Lower leg skin (tissue), 4 donors: ENCODE data around the gene GYPB. TPM values are rescaled to one million over a fixed set of nuclear protein-coding genes. Genes with fewer than 3 reads are reported as not detected.
"Not testable (repeated sequence)": the region's sequence is repeated elsewhere in the genome, so short reads cannot be mapped to it uniquely, and the experiment has no call there.

Experiments
- DNase-seq, 2 donors: peaks; one replicate each; pipeline ENCODE4 v3.0.0-alpha.2; 2019; ENCODE audit warnings: low spot score in 2 of 2
- H3K4me3 ChIP-seq: fragments of 200-600 bp; sonication (generic); 2 replicates; pipeline ENCODE4 v1.5.1; 2017; ENCODE audit warnings: mild to moderate bottlenecking, low read depth; ENCODE audit not compliant: poor library complexity, severe bottlenecking
- CTCF ChIP-seq, 3 donors: fragments of 450-650 bp; IDR thresholded peaks; one replicate each; pipeline ENCODE4 v1.5.1; 2016; ENCODE audit warnings: antibody characterized with exemption in 3 of 3, mild to moderate bottlenecking in 3 of 3, moderate library complexity in 2 of 3
- WGBS, 2 donors: methylation state at CpG; one replicate each; pipeline ENCODE4 v1.1.5; 2018; 5-methylcytosine and 5-hydroxymethylcytosine counted together
- intact Hi-C: fragments of 100-400 bp; cut with DNase I; formaldehyde crosslinking; loops from one replicate; pipeline ENCODE4 v1.15.0; 2023; ENCODE audit warnings: low total_unique reads
- total RNA-seq, 4 donors: library from RNA; depleted of rRNA; stranded (reverse); fragments of >200 nt; gene quantifications; one replicate each; pipeline ENCODE4 v1.1.0, GENCODE V29; 2016

The GYPB gene
- total RNA-seq, 4 donors from 2014 or later: not detected

- H3K4me3 ChIP-seq, intact Hi-C loops, DNase-seq: not testable (repeated sequence)
- WGBS, 2 donors: 63 to 68% methylated on average over 4 of the region's 4 CpGs
Observed at GRCh38 chr4:144024399-144025053, 5.3 kb upstream of the GYPB start.

- H3K4me3 ChIP-seq, intact Hi-C loops, DNase-seq: not testable (repeated sequence)
- 63 to 69% methylated on average over 3 of the region's 3 CpGs for WGBS, 2 donors
Observed at GRCh38 chr4:144022772-144023400, 3.7 kb upstream of the GYPB start.

- DNase-seq, intact Hi-C loops, H3K4me3 ChIP-seq: not testable (repeated sequence)
- 26 to 32% methylated on average over 4 of the region's 4 CpGs for WGBS, 2 donors
Observed at GRCh38 chr4:144021336-144021990, 2.3 kb upstream of the GYPB start.

GRCh38 chr4:144018223-144019000 is 768 bp downstream of the GYPB start:
- intact Hi-C loops, DNase-seq, H3K4me3 ChIP-seq: not testable (repeated sequence)
- WGBS, 2 donors: 75 to 76% methylated on average over 3 of the region's 3 CpGs

- DNase-seq, H3K4me3 ChIP-seq, intact Hi-C loops: not testable (repeated sequence)
- WGBS, 2 donors: 83 to 89% methylated on average over 4 of the region's 4 CpGs
Observed at GRCh38 chr4:144017271-144017670, 1.9 kb downstream of the GYPB start.

GRCh38 chr4:144016057-144016605 is 3.0 kb downstream of the GYPB start:
- WGBS, 2 donors: 64 to 71% methylated on average over 2 of the region's 2 CpGs
- intact Hi-C loops: not testable (repeated sequence)

GRCh38 chr4:144014808-144015207 is 4.4 kb downstream of the GYPB start:
- no peak overlapping the region for H3K4me3 ChIP-seq

More at GRCh38 chr4:144016057-144016605, 3.0 kb downstream of the GYPB start:
- not testable (repeated sequence) for H3K4me3 ChIP-seq, DNase-seq

GRCh38 chr4:144008602-144009001 is 10.6 kb downstream of the GYPB start:
- 96% methylated on average over 3 of the region's 3 CpGs for WGBS, 2 donors
- intact Hi-C loops, H3K4me3 ChIP-seq, DNase-seq: not testable (repeated sequence)

More at GRCh38 chr4:144014808-144015207, 4.4 kb downstream of the GYPB start:
- TF ChIP-seq CTCF (IDR thresholded peaks at IDR 0.05): no peak
- DNase-seq: no peak
- intact Hi-C loops: no loop called here
- 83 to 84% methylated on average over 2 of the region's 2 CpGs for WGBS, 2 donors

- intact Hi-C loops: not testable (repeated sequence)
Observed at GRCh38 chr4:144007960-144008359, 11.2 kb downstream of the GYPB start.

GRCh38 chr4:144006200-144006803 is 12.9 kb downstream of the GYPB start:
- intact Hi-C loops, DNase-seq, H3K4me3 ChIP-seq: not testable (repeated sequence)
- WGBS, 2 donors: 70 to 80% methylated on average over 2 of the region's 2 CpGs

More at GRCh38 chr4:144007960-144008359, 11.2 kb downstream of the GYPB start:
- DNase-seq, H3K4me3 ChIP-seq: not testable (repeated sequence)
- WGBS, 2 donors: 67 to 79% methylated on average over 1 of the region's 1 CpG

- H3K4me3 ChIP-seq, DNase-seq, intact Hi-C loops: not testable (repeated sequence)
Observed at GRCh38 chr4:144005558-144005953, 13.6 kb downstream of the GYPB start.

GRCh38 chr4:144004868-144005557 is 14.2 kb downstream of the GYPB start:
- WGBS, 2 donors: 80% methylated on average over 4 of the region's 4 CpGs
- intact Hi-C loops, H3K4me3 ChIP-seq, DNase-seq: not testable (repeated sequence)
